GM18951 (cell line): ENCODE data around the gene NRAS.
"Not testable (repeated sequence)": the region's sequence is repeated elsewhere in the genome, so short reads cannot be mapped to it uniquely, and the experiment has no call there.

Experiments
- POLR2A ChIP-seq: IDR thresholded peaks from 4 replicates; pipeline ENCODE4 v1.6.1; 2011; ENCODE audit warnings: mild to moderate bottlenecking; ENCODE audit not compliant: insufficient read length, insufficient read depth; ENCODE audit errors: extremely low read depth
- in situ Hi-C: fragments of 300-500 bp; cut with MboI; formaldehyde crosslinking; loops from one replicate; pipeline ENCODE4 v1.12.0; 2022; ENCODE audit warnings: low sequenced_read_pairs, mixed read lengths, inconsistent platforms; ENCODE audit not compliant: unreplicated experiment

NRAS gene

DNA sequence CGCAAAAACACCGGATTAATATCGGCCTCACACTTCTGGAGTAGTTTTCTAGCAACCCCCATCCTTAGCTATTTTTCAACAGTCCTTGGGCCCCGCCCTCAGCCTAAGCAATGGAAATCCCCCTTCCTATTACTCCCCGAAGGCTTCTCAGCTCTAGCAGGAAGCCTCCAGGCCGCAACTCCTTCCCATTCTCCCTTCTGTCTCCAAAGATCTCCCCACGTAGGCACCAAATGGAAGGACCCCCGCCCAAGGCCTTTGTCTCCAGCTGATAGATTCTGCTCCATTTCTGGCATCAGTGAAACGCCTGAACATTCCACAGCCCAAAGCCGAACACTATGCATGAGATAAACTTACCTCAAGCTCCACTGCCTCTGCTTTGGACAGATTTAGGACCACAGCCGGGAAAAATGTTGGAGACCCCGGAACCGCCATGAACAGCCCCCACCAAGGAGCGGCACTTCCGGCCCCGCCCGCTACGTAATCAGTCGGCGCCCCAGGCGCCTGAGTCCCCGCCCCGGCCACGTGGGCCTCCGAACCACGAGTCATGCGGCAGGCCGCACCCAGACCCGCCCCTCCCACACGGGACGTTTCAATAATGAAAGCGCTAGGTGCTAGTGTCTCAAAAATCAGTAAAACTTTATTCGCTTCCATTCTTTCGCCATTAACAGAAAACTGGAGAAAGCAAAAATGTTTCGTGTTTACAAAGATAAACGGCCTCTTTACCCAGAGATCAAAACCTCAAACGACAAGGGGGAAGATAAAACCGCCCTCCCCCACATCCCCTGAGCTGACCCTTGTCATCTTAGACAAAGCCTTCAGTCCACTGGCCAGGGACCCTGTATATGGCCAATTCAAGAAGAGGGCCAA lies at the start of gene NRAS:
NRAS (minus strand) TSS at position 468 of the 867 bp plus-strand sequence. CDS start 611 bp downstream, outside the sequence.
- TF ChIP-seq POLR2A, result peak; percentile 71
- in situ Hi-C loops, result no loop called here

DNA sequence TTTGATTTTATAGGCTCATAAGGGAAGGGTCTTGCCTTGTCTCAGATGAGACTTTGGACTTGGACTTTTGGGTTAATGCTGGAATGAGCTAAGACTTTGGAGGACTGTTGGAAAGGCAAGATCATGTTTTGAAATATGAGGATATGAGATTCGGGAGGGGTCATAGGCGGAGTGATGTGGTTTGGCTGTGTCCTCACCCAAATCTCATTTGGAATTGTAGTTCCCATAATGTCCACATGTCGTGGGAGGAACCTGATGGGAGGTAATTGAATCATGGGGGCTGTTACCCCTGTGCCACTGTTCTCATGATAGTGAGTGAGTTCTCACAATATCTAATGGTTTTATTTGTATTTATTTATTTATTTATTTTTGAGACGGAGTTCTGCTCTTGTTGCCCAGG lies 48.1 kb upstream of the NRAS start:
- in situ Hi-C loops, result no loop called here

DNA sequence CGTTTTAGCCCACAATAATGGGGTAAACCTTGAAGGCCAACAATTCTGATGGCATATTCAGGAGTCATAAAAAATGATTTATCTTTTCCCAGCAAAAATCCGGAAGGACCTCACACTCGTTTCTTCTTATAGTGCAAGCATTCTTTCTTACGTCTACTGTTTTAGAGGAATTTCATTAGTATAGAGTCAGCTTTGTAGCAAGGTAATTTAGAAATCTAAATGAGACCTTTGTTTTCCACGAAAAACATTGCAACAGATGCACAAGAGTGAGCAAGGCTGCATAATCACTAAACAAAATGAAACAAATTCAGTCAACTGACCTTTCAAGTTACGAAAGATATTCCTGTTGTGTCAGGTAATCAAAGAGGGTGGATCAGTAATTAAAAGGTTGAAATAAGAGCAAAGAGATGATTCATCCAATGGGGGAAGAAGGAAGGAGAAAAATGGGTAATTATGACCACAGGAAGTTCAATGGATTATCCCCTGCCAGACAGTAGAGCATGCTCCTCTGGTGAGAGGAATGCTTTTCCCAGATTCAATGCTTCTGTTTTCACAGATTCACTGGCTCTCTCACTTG lies 41.8 kb upstream of the NRAS start:
- in situ Hi-C loops, result no loop called here
- TF ChIP-seq POLR2A, result no peak

More for the DNA sequence above, 48.1 kb upstream of the NRAS start:
- TF ChIP-seq POLR2A, result no peak

DNA sequence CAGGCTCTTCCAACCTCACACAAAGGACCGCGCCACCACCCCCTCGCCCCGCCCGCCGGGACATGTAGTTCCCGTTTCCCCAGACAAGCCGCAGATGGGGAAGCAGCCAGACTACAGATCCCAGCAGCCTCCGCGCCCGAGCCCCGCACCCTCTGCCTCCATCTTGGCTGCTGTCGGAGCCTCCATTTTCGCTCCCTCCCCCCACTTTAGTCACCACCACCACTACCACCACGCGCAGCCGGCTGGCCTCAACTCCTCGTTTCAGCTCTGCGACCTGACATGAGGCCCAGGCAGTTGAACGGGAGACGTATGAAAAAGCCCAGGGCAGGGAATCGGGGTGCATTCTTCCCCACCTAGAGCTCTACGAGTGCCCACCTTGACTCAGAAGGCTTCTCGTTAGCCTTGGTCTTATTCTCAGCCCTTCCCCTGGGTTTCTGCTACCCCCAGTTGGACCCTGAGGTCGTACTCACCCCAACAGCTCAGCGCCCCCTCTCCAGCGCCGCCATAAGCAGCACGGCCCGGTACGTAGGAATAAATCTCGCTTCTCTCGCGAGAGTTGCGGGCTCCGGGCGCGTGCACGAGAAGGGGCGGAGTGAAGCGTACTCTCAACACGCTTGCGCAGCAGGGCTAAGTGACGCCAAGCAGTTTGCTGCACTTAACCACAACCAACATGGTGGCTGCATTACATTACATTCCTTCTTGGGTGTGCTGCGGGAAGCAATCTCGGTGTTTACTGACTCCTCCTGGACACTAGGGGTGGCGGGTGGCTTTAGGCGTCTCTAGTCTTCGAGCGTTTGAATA lies 41.1 kb upstream of the NRAS start, which contains the start of gene CSDE1:
CSDE1 (minus strand) TSS at position 530 of the 801 bp plus-strand sequence. CDS start 18,094 bp downstream, outside the sequence.
- TF ChIP-seq POLR2A, result peak; percentile 89
- in situ Hi-C loops, result no loop called here

DNA sequence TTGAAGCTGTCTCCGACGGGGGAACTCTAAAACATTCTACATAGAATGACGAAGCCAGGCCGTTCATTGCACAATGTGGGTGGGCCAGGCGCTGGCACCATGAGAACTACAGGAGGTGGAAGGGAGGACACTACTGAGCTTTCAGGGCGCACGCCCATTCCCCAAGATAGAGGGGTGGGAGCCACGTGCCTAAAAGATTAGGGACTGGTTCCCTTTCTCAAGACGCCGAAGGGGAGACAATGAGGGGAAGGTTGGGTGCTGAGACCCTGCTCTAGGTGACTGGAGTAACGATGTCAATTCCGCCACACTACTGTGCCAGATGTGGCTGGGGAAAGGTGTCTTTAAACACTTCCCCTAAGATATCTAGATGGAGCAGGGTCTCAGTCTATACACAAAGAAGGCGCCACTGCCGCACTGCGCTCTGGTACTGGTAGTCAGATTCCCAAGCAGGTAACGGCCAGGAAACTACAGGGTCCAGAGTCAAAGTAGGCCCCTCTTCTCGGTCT lies 40.4 kb upstream of the NRAS start:
- no peak for TF ChIP-seq POLR2A
- in situ Hi-C loops, result no loop called here

DNA sequence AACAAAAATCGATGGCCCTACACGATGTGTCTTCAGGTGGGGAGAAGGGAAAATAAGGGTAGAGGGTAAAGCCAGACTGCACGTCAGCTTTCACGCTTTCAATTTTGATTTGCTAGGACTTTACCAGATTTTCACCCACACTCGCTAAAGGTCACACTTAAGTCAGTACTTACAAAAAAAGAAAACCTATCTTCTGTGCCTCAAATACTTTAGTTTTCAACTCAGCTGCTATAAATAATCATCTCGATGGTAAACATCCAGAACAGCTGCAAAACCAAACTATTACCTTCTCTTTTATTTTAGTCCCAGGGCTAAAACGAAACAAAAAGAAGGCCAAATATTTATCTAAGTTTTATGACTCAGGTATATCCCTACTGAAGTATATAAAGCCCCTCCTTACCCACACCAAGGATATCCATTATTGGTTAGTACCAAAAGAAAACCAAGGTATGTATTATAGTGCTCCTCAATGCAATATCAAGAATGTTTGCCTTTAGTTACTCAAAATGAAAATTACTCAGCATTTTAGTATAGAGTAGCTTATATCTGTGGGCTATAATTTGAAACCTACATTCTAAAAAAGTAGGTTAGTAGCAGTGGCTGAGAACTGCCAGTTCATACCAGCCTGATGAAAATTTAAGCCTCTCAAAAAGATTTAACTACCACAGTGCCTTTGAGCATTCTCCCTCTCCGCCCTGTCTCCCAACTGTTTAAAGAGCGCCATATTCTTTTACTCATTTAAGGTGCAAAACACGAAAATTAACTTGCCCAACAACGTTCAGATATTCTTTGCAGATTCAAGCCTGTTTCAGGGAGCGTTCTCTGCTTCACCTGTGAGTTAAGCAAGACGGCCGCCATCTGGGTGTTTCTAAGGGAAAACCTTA lies 39.7 kb upstream of the NRAS start:
- in situ Hi-C loops, result no loop called here
- TF ChIP-seq POLR2A, result no peak

DNA sequence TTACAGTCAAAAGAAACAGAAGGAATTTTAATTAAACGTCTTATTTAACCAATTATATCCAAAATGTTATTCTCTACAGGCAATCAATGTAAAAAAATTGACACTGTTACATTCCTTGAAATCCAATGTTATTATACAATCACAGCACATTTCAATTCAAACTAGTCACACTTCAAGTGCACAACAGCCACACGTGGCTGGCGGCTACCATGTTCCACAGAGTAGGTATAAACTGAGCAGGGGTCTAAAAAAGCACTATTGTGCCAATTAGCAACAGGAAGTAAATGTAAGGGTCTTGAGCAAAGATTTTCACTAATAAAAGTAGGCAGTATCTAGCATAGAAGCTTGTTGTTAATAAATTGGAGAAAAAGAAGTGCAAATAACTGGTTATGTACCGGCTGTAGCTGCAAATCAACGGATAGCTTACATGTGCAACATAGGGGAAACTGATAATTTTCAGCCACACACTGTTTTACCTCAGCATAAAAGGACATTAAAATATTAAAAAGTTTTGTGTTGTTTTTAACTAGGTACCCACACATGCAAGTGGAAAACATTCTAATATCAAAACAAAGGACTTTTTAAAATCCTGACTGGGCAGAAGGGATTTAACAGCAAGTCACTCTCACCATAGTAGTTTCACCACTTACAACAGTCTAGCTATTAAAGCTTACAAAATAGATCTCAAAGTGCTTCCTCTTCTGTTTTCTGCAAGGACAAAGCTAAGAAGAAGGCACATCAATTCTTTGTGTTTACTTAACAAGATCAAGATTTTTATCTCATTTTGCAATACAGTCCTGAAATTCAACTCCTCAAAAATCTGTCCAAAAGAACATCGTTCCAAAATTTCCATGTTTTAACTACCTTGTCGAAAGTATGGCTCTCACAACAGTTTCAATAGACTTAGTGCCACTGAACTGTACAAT lies 38.7 kb upstream of the NRAS start:
- no peak for TF ChIP-seq POLR2A
- in situ Hi-C loops, result no loop called here

DNA sequence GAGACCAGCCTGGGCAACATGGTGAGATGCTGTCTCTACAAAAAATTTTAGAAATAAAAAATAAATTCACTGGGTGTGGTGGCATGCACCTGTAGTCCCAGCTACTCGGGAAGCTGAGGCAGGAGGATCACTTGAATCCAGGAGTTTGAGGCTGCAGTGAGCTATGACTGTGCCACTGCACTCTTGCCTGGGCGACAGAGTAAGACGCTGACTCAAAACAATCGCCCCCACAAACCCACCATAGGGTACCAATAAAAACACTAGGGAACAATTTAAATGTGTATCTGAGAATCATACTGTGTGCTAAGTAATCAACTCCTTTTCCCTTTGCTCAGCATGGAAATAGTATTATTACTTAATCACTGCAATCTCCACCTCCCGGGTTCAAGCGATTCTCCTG lies 37.1 kb upstream of the NRAS start:
- in situ Hi-C loops, result not testable (repeated sequence)

DNA sequence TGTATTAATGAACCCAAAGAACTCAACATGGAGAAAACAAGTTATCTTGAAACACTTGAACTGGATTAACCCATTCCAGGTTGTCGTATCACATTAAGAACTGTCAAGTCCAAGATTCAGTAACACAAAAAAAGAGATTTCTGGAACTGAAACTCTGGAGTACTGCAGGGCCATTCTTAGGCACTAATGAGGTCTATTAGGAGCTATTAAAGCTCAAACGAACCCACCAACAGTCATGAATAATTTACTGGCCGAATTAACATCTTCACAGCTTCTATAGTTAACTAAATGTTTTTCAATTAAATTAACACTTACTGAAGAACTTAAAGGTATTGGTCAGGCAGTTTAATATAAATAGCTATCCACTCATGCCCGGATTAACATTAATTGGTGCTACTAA lies 36.6 kb upstream of the NRAS start:
- in situ Hi-C loops, result no loop called here
- TF ChIP-seq POLR2A, result no peak

DNA sequence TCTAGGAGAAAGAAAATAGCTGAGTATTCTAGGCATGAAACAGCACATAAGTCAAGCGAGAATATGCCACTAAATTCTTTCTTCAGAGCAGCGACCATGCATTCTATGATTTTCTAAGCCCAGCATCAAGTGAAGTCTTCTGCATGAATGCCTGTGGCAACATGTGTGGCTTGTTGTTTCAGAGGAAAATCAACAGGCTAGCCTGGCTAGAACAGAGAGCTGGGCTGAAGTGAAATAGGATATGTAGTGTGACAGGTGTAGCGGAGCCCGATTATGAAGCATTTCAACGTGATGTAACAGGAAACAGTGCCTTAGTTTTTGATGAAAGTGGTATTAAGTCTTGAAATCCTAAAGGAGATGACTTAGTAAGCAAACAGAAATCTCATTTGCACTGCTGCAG lies 34.2 kb upstream of the NRAS start:
- no peak for TF ChIP-seq POLR2A
- in situ Hi-C loops, result no loop called here

DNA sequence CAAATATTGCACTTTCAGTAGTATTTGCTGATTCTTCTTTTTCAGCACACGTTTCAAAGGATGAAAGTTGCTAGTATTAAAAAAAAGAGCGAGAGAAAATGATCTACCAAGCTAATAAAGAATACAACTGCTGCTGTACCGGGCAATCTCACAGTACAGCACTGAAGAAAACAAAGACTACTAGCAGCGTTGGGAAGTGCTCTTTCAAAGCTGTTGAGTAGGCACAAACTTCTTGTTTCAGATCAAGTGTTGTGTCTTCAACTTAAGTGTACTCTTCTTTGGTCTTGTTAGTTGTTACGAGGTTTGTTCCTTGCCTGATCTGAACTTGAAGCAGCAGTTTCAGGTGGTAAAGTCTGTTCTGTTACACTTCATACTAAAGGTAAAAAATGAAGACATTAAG lies 33.3 kb upstream of the NRAS start:
- in situ Hi-C loops, result no loop called here
- TF ChIP-seq POLR2A, result no peak
